ENCODE data around the gene XG.

XG gene

GRCh38 chrX:2765549-2765830 is 13.7 kb downstream of the XG start:
- H3K4me2 ChIP-seq (ENCODE audit: insufficient read depth, low read length) = no peak overlapping the region
- H3K27ac ChIP-seq (ENCODE audit: low read length) = no peak overlapping the region
- no peak overlapping the region for H3K4me3 ChIP-seq (ENCODE audit: low read depth in 1 of 2, low read length in 2 of 2)
- H3K36me3 ChIP-seq (ENCODE audit: insufficient read depth, low read length) = no peaks in the 10 kb centered on the region
- ATAC-seq (ENCODE audit: insufficient read depth, low read depth) (no peak), DNase-seq (no peak)
- TF ChIP-seq EZH2 (IDR thresholded peaks at IDR 0.05; ENCODE audit: borderline replicate concordance, low read depth, low read length, severe bottlenecking) (no peak), CTCF (IDR thresholded peaks at IDR 0.05; ENCODE audit: borderline replicate concordance, extremely low read depth, low read length, poor library complexity, severe bottlenecking) (no peak)
- no peaks in the 10 kb centered on the region for H3K9me3 ChIP-seq (ENCODE audit: insufficient read depth, low read length, severe bottlenecking)
- no peaks in the 10 kb centered on the region for H3K79me2 ChIP-seq (ENCODE audit: insufficient read depth, low read length)
- H4K20me1 ChIP-seq (ENCODE audit: insufficient read depth, low read length) = no peaks in the 10 kb centered on the region
- no peaks in the 10 kb centered on the region for H3K4me1 ChIP-seq (ENCODE audit: insufficient read depth, low read length)
- no peak overlapping the region for H3K9ac ChIP-seq (ENCODE audit: low read depth, low read length)
- H3K27me3 ChIP-seq (ENCODE audit: insufficient read depth, low read length, poor library complexity) = no peaks in the 10 kb centered on the region
- no peak overlapping the region for H2AFZ ChIP-seq (ENCODE audit: low read depth, low read length)

- Histone ChIP-seq H3K27ac (ENCODE audit: low read length) (no peak overlapping the region), H3K9me3 (ENCODE audit: insufficient read depth, low read length, severe bottlenecking) (no peaks in the 10 kb centered on the region), H2AFZ (ENCODE audit: low read depth, low read length) (no peak overlapping the region), H4K20me1 (ENCODE audit: insufficient read depth, low read length) (no peaks in the 10 kb centered on the region), H3K27me3 (ENCODE audit: insufficient read depth, low read length, poor library complexity) (no peaks in the 10 kb centered on the region), H3K9ac (ENCODE audit: low read depth, low read length) (no peak overlapping the region), H3K4me3 (ENCODE audit: low read depth in 1 of 2, low read length in 2 of 2) (no peak overlapping the region), H3K36me3 (ENCODE audit: insufficient read depth, low read length) (no peaks in the 10 kb centered on the region), H3K4me1 (ENCODE audit: insufficient read depth, low read length) (no peaks in the 10 kb centered on the region), H3K4me2 (ENCODE audit: insufficient read depth, low read length) (no peak overlapping the region), H3K79me2 (ENCODE audit: insufficient read depth, low read length) (no peaks in the 10 kb centered on the region)
- ATAC-seq (ENCODE audit: insufficient read depth, low read depth) (no peak), DNase-seq (no peak)
- no peak for TF ChIP-seq CTCF (IDR thresholded peaks at IDR 0.05; ENCODE audit: borderline replicate concordance, extremely low read depth, low read length, poor library complexity, severe bottlenecking)
- no peak for TF ChIP-seq EZH2 (IDR thresholded peaks at IDR 0.05; ENCODE audit: borderline replicate concordance, low read depth, low read length, severe bottlenecking)
Measured at GRCh38 chrX:2766906-2767305, 15.1 kb downstream of the XG start.

GRCh38 chrX:2767631-2768455 is 16.0 kb downstream of the XG start:
- Histone ChIP-seq H3K9ac (ENCODE audit: low read depth, low read length) (no peak overlapping the region), H3K27me3 (ENCODE audit: insufficient read depth, low read length, poor library complexity) (no peaks in the 10 kb centered on the region), H4K20me1 (ENCODE audit: insufficient read depth, low read length) (no peaks in the 10 kb centered on the region), H3K79me2 (ENCODE audit: insufficient read depth, low read length) (no peaks in the 10 kb centered on the region), H3K9me3 (ENCODE audit: insufficient read depth, low read length, severe bottlenecking) (no peaks in the 10 kb centered on the region), H3K4me1 (ENCODE audit: insufficient read depth, low read length) (no peaks in the 10 kb centered on the region), H3K36me3 (ENCODE audit: insufficient read depth, low read length) (no peaks in the 10 kb centered on the region), H3K27ac (ENCODE audit: low read length) (no peak overlapping the region), H3K4me3 (ENCODE audit: low read depth in 1 of 2, low read length in 2 of 2) (no peak overlapping the region), H2AFZ (ENCODE audit: low read depth, low read length) (no peak overlapping the region), H3K4me2 (ENCODE audit: insufficient read depth, low read length) (no peak overlapping the region)
- ATAC-seq (ENCODE audit: insufficient read depth, low read depth) (no peak), DNase-seq (no peak)
- no peak for TF ChIP-seq CTCF (IDR thresholded peaks at IDR 0.05; ENCODE audit: borderline replicate concordance, extremely low read depth, low read length, poor library complexity, severe bottlenecking)
- TF ChIP-seq EZH2 (IDR thresholded peaks at IDR 0.05; ENCODE audit: borderline replicate concordance, low read depth, low read length, severe bottlenecking) = no peak
